ENCODE results near the gene TGFB2. TPM values are rescaled to one million over a fixed set of nuclear protein-coding genes. Genes with fewer than 3 reads are reported as not detected.
A peak's percentile ranks its signal among the peaks of the same experiment; 100 is the strongest.

TGFB2 gene
- total and polyA plus RNA-seq, 7 donors: 0.23 to 11.8 (median 6.3) TPM

- no peak for TF ChIP-seq POLR2AphosphoS5 (IDR thresholded peaks at IDR 0.05)
- no peak for TF ChIP-seq POLR2A (IDR thresholded peaks at IDR 0.05)
- TF ChIP-seq CTCF (IDR thresholded peaks at IDR 0.05): no peak
- TF ChIP-seq EP300 (IDR thresholded peaks at IDR 0.05): no peak
- Histone ChIP-seq H3K27me3 (no peaks in the 10 kb centered on the region), H3K9me3 (no peaks in the 10 kb centered on the region), H3K36me3 (no peaks in the 10 kb centered on the region), H3K4me3 (no peak overlapping the region), H3K27ac (no peak overlapping the region), H3K4me1 (peaks cover 0 to 11% (median 5%) of the 10 kb centered on the region in 4 donors)
- WGBS, 2 donors: 92 to 93% methylated on average over 4 of the region's 4 CpGs
- DNase-seq: no peak
- intact Hi-C loops (cut with DNase I): loop anchor here (10.0 kb wide), 1 partner anchor 953 kb away; no protein-coding TSS in a partner anchor
These were observed 3.0 kb upstream of the TGFB2 start for GRCh38 chr1:218342091-218342490.

GRCh38 chr1:218345673-218346390 is 696 bp downstream of the TGFB2 start:
- Histone ChIP-seq H3K4me3 (peak overlapping the region; percentile 66 to 78 (median 70)), H3K4me1 (peaks cover 0 to 44% (median 26%) of the 10 kb centered on the region in 4 donors)
- TF ChIP-seq CTCF (IDR thresholded peaks at IDR 0.05) (no peak), POLR2AphosphoS5 (IDR thresholded peaks at IDR 0.05) (peak; percentile 35 to 71 (median 63)), EP300 (IDR thresholded peaks at IDR 0.05) (peak in 1 of 4 donors; percentile 1), POLR2A (IDR thresholded peaks at IDR 0.05) (peak in 1 of 2 donors; percentile 8)

GRCh38 chr1:218346391-218347204 is 1.5 kb downstream of the TGFB2 start:
- peak overlapping the region; percentile 66 to 78 (median 70) for H3K4me3 ChIP-seq
- H3K27ac ChIP-seq: peak overlapping the region; percentile 87 to 96 (median 90)
- H3K9me3 ChIP-seq: no peaks in the 10 kb centered on the region
- H3K36me3 ChIP-seq: no peaks in the 10 kb centered on the region
- 1 to 5% methylated on average over 39 of the region's 39 CpGs for WGBS, 2 donors
- peaks cover 0 to 50% (median 33%) of the 10 kb centered on the region in 4 donors for H3K4me1 ChIP-seq
- intact Hi-C loops (cut with DNase I): loop anchor here (5.0 to 10.0 kb wide), 5 partner anchors 56 to 948 kb away; partner anchors contain the start of gene LYPLAL1
- TF ChIP-seq POLR2AphosphoS5 (IDR thresholded peaks at IDR 0.05) (no peak), EP300 (IDR thresholded peaks at IDR 0.05) (no peak), CTCF (IDR thresholded peaks at IDR 0.05) (no peak), POLR2A (IDR thresholded peaks at IDR 0.05) (no peak)
- DNase-seq: peak; percentile 78
- H3K27me3 ChIP-seq: no peaks in the 10 kb centered on the region

More at GRCh38 chr1:218345673-218346390, 696 bp downstream of the TGFB2 start:
- Histone ChIP-seq H3K9me3 (no peaks in the 10 kb centered on the region), H3K36me3 (no peaks in the 10 kb centered on the region), H3K27ac (peak overlapping the region; percentile 87 to 96 (median 90)), H3K27me3 (no peaks in the 10 kb centered on the region)
- WGBS, 2 donors: 0 to 1% methylated on average over 64 of the region's 64 CpGs
- DNase-seq: peak; percentile 90
- intact Hi-C loops (cut with DNase I): loop anchor here (5.0 to 10.0 kb wide), 5 partner anchors 56 to 949 kb away; partner anchors contain the start of gene LYPLAL1

- peak overlapping the region; percentile 66 to 78 (median 70) for H3K4me3 ChIP-seq
- DNase-seq: peak; percentile 71
- peak overlapping the region; percentile 87 to 96 (median 90) for H3K27ac ChIP-seq
- intact Hi-C loops (cut with DNase I): loop anchor here (5.0 to 10.0 kb wide), 5 partner anchors 55 to 947 kb away; partner anchors contain the start of gene LYPLAL1
- TF ChIP-seq EP300 (IDR thresholded peaks at IDR 0.05) (no peak), CTCF (IDR thresholded peaks at IDR 0.05) (peak in 1 of 4 experiments; percentile 15)
- H3K4me1 ChIP-seq: peaks cover 0 to 58% (median 40%) of the 10 kb centered on the region in 4 donors
- no peaks in the 10 kb centered on the region for H3K27me3 ChIP-seq
- H3K9me3 ChIP-seq: no peaks in the 10 kb centered on the region
- WGBS, 2 donors: 2 to 6% methylated on average over 14 of the region's 14 CpGs
- H3K36me3 ChIP-seq: no peaks in the 10 kb centered on the region
These were observed 2.2 kb downstream of the TGFB2 start for GRCh38 chr1:218347336-218347722.

All from sigmoid colon (tissue), 7 donors.